GM19099 (cell line): Measurements from ENCODE around the gene SLC6A12.

Experiments
- POLR2A ChIP-seq: IDR thresholded peaks from 3 replicates; pipeline ENCODE4 v1.6.1; 2011; ENCODE audit warnings: low read depth; ENCODE audit not compliant: insufficient read length; ENCODE audit errors: extremely low read depth

Gene SLC6A12

DNA sequence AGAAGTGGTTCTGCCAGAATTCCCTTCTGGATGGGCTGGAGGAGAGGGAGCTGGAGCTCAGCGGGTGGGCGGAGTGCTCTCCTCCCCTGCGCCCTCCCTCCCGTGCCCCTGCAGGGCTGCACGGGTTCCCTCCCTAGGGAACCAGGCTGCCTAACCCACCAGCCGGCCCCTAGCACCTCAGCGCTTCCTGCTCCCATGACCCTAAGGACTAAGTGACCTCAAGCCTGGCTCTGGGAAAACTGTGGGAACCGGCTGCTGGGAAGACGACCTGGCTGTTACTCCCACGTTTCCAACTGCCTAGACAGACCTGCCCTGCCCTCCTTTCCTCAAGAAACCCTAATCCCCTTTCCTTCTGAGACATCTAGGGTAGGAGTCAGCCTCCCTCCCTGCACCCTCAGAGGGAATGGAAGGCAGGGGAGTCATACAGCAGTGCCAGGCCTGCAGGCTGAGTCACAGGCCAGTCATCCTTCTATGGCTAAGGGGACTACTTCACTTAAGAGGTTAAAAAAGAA is 31.5 kb downstream of the SLC6A12 start:
- no peak for TF ChIP-seq POLR2A

DNA sequence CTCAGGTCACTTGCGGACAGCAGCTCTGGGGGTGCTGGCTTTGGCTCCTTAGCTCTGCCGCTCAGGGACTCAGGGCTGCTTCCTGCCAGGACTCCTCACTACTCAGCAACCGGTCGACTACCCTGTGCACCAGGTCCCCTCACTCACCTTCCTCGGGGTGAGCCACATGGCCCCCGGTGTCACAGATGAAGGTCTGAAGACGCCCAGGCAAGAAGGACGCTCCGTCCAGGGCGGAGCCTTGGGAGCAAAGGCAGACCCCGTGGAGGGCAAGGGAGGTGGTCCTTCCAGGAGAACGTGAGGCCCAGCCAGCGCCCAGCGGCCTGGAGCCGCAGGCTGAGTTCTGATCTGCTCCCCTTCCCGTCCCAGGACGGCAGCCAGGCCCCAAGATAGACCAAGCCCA is 32.0 kb downstream of the SLC6A12 start:
- TF ChIP-seq POLR2A: no peak

DNA sequence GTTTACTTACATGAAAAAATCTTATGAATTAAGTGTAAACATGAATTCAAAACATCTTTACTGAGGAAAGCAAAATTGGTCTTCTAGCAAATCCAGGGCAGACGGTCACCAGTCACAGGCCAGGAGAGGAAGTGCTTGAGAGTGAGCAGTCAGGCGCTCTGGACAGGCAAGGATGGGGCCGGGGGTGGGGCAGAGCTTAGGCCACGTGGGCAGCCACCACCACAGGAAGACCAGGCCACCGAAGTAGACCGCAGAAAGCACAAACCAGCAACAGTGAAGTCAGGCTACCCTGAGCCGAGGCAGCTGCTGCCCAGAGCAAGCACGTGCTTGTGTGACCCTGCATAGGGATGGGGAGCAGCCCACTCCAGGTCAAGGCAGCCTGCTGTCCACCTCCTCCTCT is 33.5 kb downstream of the SLC6A12 start:
- TF ChIP-seq POLR2A: no peak

DNA sequence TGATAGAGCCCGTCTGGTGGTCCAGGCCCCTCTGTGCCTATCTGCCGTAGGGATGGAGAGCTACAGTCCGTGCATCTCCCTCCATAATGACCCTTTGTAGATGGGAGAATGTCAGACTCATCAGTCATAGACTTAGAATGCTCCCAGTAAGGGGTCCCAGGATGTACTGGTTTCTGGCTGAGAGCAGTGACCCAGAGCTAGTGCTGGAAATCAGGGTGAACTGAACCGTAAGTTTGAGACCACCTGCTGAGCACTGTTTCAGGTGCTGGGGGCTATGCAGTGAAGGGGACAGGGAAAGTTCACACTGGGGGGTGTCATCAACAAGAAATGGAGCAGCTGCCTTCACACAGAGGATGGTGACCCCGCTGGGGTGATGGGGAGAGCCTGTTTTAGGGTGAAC is 34.1 kb downstream of the SLC6A12 start:
- TF ChIP-seq POLR2A: no peak

DNA sequence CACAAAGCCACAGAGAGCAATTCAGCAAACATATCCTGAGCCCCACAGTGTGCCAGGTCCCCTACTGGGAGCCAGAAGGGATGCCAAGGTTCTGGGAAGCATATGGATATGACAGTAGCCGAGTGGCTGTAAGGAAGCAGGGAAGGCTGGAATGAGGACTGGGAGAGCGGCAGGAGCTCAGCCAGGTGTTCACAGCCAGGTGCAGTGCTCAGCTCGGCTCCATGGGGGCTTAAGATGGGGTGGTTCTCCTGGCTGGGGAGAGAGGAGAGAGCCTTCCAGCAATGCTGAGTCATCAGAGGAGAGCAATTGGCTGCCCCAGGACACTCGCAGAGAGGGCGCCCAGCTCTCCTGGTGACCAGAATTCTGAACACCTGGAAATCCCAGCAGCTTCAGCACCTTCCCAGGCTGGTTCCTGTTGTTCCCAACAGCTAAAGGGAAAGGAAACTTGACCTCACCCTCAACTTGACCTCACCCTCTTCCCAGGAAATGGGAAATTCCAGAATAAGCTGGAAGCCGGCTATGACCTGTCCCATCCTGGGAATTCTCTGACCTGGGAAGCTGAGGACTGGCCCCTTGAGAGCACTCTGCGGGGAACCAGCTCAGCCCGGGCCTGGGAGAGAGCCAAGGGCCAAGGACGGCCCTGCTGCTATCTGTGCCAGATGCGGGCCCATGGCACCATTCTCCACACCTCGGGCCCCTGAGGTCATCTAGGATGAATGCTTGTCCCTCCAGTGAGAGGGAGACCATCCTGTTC is 34.6 kb downstream of the SLC6A12 start:
- TF ChIP-seq POLR2A: no peak

DNA sequence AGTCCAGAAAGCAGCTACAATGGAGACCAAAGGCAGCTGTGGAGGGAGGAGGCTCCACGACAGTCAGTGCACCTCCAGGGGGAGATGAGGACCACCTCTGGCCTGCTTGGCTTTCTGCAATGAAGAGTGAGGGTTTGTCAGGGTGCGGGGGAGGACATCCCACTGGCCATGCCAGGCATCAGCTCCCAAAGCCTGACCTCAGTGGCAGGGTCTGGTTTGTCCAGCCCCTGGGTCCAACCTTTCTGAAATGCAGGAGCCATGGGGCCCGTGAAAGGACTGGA is 35.2 kb downstream of the SLC6A12 start:
- no peak for TF ChIP-seq POLR2A

DNA sequence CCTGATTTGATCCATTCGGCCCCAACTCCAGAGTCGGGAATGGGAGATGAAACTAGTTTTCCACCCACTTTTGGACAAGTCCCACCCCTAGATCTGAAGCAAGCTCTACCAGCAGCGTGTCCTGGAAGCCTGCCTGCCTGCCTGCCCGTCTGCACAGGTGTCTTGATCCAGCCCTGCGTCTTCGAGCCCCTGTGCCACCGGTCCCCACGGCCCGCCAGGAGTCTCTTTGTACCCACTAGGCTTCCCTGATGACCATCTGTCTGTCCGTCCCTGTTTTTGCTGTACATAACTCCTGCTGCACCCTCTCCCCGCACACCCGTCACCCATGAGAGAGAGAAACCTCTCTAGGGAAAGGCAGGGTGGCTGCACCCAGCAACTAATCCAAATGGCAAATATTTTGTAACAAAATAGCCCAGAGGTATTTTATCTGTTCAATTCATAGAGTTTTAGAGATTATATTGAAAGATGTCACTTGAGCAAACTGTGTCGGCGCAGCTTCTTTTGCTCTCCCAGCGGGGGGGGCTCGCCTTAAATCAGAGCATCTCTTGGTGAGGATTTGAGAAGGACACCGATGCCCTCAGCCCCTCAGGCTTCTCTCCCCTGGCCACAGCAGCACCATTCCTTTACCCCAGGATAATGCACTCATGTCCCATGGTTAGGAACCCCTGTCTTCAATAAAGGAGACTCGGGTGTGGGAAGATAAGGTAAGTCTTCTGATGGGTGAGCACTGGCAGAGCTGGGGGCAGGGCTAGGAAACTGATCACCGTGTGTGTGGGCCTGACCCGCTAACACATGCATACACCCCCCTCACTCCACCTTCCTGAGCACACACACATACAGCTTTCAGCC is 35.8 kb downstream of the SLC6A12 start:
- TF ChIP-seq POLR2A: no peak

DNA sequence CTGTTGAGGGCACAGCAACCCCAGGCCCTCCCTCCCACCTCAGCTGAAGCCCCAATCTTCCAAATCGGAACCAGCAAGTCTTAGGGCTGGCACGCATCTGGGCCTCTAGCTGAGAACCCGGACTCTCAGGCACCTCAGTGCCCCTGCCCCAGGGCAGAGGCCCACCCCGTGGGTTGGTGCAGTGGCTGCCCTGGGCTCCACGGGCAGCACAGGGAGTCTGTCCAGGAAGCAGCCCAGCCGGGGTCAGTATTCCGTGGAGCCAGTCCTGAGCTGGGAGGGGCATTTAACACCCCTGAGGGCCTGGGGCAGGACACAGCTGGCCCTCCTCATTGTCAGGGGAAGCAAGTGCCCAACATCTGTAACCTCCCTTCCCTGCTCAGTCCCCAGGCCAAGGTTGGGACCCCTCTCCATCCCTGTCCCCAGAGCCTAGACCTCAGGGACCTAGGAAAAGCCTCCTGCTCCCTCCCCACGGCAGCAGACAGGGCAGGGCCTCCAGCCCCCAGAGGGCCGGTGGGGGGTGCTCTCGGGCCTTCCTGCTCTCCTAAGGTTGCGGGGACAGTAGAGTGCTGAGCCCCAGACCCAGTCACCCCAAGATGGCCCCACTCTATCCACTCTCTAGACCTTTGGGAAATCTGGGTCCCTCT is 36.5 kb downstream of the SLC6A12 start:
- no peak for TF ChIP-seq POLR2A

DNA sequence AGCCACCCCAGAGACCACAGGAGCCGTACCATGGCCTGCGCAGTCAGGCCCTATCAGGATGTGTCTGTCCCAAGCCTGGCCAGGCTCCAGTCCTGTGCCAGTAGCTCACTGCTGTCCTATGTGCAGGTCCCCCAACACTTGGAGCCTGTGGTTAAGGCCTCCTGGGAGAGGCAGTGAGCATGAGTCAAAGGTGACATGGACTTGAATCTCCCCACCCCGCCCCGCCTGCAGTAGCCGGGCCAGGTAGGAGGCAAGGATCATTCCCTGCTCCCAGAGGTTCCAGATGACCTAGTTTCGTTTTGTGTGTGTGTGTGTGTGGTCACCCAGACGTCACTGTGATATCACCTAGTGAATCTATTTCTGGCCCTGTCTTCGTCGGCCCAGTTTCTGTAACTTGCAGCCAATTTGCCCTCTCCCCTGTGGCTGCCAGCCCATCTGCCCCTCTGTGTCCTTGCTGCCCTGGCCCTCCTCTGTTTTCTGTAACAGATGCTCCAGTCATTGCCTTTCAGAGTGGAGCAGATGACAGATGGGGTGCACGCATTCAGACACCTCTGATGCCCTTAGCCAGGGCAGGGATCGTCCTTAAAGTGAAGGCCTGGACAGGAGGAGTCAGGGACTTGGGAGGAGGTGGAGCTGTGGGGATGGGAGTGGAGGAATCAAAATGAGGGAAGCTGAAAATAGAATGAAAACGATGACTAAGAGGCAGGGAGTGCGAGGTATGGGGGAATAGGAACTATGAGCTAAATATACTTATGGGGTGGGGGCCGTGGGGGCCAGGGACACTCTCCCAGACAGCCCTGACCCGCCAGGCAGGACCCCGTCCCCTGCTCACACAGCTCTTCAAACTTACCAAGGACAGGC is 37.4 kb downstream of the SLC6A12 start:
- no peak for TF ChIP-seq POLR2A

DNA sequence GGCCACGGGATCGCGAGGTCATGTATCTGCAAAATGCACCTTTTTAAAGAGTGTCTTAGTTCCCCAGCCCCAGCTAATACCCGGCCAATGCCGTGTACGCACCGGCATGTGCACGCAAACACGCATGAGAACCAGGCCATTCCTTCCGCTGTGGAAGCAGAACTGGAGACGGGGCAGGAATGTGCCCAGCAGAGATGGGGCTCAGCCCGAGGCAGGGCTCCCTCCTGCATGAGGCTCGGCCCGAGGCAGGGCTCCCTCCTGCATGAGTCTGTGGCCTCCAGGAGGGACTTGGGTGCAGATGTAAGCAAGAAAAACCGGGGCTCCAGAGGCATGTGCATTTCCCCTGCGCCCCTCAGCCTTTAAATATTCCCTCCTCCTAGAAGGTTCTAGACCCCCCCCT is 38.2 kb downstream of the SLC6A12 start:
- TF ChIP-seq POLR2A: no peak

DNA sequence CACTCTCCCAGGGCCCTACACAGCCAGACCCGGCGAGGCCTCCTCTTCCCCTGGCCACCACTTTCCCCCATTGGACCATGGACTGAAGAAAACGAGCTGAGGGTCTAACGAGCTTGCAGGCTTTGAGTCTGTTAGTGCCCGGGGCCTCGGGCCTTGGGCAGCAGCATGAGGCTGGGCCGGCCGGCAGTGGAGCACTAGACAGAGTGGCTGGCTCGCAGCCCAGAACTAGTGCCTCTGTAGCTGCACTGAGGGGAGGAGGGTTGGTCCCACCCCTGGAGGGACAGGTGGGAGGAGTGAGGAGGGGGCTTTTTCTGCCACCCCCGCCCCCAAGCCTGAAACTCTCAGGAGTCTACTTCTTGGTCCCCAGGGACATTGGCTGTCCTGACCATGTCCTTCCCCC is 38.7 kb downstream of the SLC6A12 start:
- TF ChIP-seq POLR2A: no peak

DNA sequence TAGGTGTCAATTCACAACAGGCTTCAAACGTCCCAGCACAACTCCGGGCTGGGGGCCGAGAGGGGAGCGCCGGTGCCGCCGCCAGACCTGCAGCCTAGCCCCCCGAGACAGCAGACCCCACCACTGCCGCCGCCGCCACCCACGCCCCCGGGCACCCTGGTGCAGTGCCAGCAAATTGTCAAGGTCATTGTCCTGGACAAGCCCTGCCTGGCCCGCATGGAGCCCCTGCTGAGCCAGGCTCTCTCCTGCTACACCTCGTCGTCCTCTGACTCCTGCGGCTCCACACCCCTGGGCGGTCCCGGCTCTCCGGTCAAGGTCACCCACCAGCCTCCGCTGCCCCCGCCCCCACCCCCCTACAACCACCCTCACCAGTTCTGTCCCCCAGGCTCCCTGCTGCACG is 39.4 kb downstream of the SLC6A12 start:
- TF ChIP-seq POLR2A: no peak

DNA sequence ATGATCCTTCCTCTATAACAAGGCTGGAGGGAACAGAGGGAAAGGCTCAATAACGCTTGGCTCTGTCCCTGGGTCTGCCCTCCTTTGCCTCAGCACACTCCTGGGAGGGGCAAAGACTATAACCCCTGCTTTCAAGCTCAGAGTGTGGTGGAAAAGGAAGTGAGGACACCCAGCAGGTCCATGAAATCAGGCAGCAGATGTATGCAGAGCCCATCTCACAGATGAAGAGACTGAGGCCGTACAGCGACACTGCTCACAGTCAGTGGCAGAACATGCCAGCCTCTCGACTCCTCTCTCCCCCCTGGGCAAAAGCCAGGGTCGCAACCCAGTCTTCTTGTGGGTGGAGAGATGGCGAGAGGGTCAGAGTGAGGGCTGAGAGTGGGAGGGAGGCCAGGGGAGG is 39.8 kb downstream of the SLC6A12 start:
- TF ChIP-seq POLR2A: no peak

DNA sequence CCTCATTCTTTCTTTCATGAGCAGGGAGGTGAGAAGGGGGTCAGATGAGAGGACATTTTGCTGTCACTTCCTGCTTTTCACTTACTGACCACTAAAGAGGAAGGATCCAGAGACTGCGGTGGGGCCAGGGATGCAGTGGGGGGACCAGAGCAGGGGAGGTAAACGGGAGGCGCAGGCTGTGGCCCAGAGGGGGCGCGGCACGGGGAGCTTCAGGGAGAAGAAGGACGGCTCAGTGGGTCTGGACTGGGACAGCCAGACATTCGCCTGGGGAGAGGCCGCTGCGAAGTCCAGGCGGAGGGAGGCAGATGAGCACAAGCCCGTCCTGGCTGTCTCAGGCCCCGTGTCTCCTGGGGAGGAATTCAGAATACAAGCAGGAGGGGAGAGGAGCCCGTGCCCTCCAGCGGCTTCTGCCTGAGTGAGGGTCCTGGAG is 41.2 kb downstream of the SLC6A12 start:
- no peak for TF ChIP-seq POLR2A
